ENCODE data around the gene THBS2.

The THBS2 gene

DNA sequence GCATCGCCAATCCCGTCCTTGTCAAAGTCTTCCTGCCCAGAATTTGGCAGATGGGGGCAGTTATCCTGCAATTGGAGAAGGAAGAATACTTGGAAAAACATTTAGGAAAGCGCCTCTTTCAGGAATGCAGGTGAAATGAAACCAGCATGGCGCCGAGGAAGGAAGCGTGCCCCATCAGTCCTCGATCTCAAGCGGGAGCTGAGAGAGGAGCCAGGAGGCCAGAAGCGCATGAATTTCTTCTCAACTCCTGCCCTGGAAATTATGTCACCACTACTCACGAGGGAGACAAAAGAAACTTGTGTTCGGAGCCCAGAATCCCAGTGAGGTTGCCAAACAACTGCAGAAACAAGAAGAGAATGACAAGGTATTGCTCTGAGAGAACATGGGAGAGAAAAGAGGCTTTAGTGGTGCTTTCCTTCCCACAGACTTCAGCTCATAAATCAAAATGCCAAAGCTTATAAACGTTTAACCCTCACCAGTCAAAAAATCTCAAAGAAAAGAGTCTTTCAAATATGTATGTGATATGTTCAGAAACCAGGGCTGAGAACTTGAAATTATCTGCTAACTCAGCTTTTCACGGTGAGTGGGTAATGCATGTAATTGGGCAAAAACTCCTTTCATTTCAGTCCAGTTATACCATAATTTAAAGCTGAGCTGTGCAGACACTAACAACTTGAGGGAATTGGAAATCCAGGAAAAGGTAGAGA, 23.9 kb downstream of the THBS2 start:
- ATAC-seq = no peak

DNA sequence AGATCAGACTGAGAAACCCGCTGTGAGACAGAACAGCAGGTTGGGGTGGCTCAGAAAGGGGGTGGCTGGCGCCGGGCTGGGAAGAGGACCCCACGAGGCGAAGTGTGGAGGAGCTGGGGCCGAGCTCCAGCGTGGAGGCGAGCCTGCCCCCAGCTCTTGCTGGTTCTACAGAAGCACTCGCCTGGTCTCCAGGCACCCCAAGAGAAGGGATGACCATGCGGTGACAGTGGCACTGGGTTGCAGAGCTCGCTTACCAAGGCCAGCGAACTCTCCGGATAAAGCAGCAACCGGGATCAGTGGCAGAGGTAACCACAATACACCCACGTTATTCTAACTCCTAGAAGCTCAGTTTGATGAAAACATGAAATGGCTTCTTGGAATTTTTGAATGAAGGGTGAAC, 26.5 kb downstream of the THBS2 start:
- TF ChIP-seq ZC3H10 (CRISPR knock-in tag; IDR thresholded peaks at IDR 0.05) = no peak
- no peak for ATAC-seq

More for the DNA sequence above, 23.9 kb downstream of the THBS2 start:
- TF ChIP-seq ZNF70 (CRISPR knock-in tag; IDR thresholded peaks at IDR 0.05) = no peak
- no peak for TF ChIP-seq ZFP3 (CRISPR knock-in tag; IDR thresholded peaks at IDR 0.05)
- no peak for TF ChIP-seq PPARA (CRISPR knock-in tag; IDR thresholded peaks at IDR 0.05; ENCODE audit: borderline replicate concordance)
- TF ChIP-seq ZNF8 (CRISPR knock-in tag; IDR thresholded peaks at IDR 0.05) = no peak
- TF ChIP-seq CSDC2 (CRISPR knock-in tag; IDR thresholded peaks at IDR 0.05) = no peak
- TF ChIP-seq, protein P1, sequence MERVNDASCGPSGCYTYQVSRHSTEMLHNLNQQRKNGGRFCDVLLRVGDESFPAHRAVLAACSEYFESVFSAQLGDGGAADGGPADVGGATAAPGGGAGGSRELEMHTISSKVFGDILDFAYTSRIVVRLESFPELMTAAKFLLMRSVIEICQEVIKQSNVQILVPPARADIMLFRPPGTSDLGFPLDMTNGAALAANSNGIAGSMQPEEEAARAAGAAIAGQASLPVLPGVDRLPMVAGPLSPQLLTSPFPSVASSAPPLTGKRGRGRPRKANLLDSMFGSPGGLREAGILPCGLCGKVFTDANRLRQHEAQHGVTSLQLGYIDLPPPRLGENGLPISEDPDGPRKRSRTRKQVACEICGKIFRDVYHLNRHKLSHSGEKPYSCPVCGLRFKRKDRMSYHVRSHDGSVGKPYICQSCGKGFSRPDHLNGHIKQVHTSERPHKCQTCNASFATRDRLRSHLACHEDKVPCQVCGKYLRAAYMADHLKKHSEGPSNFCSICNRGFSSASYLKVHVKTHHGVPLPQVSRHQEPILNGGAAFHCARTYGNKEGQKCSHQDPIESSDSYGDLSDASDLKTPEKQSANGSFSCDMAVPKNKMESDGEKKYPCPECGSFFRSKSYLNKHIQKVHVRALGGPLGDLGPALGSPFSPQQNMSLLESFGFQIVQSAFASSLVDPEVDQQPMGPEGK (CRISPR knock-in tag; IDR thresholded peaks at IDR 0.05; ENCODE audit: borderline replicate concordance) = no peak
- no peak for TF ChIP-seq ARNTL (CRISPR knock-in tag; IDR thresholded peaks at IDR 0.05; ENCODE audit: borderline replicate concordance, low read depth)

DNA sequence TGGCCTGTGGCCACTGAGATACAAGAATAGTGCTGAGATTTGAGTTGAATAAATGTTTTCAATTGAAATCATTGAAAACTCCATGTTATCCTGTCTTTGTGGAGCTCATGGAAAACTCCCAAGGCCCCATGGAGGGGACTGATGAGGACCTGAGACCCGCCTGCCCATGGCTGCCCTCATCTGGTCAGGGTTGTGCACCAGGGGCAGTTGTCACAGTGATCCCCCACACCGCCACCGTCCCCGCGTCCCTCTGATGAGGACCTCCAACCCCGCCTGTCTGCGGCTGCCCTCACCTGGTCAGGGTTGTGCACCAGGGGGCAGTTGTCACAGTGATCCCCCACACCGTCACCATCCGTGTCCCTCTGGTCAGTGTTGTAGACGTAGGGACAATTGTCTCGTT, 27.8 kb downstream of the THBS2 start:
- no peak for TF ChIP-seq ZFP3 (CRISPR knock-in tag; IDR thresholded peaks at IDR 0.05)
- TF ChIP-seq PPARA (CRISPR knock-in tag; IDR thresholded peaks at IDR 0.05; ENCODE audit: borderline replicate concordance) = no peak
- no peak for TF ChIP-seq BACH2 (CRISPR knock-in tag; IDR thresholded peaks at IDR 0.05; ENCODE audit: borderline replicate concordance)
- no peak for TF ChIP-seq TOX (CRISPR knock-in tag; IDR thresholded peaks at IDR 0.05; ENCODE audit: borderline replicate concordance)
- TF ChIP-seq, protein P2, sequence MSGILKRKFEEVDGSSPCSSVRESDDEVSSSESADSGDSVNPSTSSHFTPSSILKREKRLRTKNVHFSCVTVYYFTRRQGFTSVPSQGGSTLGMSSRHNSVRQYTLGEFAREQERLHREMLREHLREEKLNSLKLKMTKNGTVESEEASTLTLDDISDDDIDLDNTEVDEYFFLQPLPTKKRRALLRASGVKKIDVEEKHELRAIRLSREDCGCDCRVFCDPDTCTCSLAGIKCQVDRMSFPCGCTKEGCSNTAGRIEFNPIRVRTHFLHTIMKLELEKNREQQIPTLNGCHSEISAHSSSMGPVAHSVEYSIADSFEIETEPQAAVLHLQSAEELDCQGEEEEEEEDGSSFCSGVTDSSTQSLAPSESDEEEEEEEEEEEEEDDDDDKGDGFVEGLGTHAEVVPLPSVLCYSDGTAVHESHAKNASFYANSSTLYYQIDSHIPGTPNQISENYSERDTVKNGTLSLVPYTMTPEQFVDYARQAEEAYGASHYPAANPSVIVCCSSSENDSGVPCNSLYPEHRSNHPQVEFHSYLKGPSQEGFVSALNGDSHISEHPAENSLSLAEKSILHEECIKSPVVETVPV (CRISPR knock-in tag; IDR thresholded peaks at IDR 0.05) = no peak
- TF ChIP-seq, protein P3, sequence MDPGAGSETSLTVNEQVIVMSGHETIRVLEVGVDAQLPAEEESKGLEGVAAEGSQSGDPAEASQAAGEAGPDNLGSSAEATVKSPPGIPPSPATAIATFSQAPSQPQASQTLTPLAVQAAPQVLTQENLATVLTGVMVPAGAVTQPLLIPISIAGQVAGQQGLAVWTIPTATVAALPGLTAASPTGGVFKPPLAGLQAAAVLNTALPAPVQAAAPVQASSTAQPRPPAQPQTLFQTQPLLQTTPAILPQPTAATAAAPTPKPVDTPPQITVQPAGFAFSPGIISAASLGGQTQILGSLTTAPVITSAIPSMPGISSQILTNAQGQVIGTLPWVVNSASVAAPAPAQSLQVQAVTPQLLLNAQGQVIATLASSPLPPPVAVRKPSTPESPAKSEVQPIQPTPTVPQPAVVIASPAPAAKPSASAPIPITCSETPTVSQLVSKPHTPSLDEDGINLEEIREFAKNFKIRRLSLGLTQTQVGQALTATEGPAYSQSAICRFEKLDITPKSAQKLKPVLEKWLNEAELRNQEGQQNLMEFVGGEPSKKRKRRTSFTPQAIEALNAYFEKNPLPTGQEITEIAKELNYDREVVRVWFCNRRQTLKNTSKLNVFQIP (CRISPR knock-in tag; IDR thresholded peaks at IDR 0.05; ENCODE audit: borderline replicate concordance, low read depth) = no peak
- TF ChIP-seq CSDC2 (CRISPR knock-in tag; IDR thresholded peaks at IDR 0.05) = no peak
- TF ChIP-seq, protein P4, sequence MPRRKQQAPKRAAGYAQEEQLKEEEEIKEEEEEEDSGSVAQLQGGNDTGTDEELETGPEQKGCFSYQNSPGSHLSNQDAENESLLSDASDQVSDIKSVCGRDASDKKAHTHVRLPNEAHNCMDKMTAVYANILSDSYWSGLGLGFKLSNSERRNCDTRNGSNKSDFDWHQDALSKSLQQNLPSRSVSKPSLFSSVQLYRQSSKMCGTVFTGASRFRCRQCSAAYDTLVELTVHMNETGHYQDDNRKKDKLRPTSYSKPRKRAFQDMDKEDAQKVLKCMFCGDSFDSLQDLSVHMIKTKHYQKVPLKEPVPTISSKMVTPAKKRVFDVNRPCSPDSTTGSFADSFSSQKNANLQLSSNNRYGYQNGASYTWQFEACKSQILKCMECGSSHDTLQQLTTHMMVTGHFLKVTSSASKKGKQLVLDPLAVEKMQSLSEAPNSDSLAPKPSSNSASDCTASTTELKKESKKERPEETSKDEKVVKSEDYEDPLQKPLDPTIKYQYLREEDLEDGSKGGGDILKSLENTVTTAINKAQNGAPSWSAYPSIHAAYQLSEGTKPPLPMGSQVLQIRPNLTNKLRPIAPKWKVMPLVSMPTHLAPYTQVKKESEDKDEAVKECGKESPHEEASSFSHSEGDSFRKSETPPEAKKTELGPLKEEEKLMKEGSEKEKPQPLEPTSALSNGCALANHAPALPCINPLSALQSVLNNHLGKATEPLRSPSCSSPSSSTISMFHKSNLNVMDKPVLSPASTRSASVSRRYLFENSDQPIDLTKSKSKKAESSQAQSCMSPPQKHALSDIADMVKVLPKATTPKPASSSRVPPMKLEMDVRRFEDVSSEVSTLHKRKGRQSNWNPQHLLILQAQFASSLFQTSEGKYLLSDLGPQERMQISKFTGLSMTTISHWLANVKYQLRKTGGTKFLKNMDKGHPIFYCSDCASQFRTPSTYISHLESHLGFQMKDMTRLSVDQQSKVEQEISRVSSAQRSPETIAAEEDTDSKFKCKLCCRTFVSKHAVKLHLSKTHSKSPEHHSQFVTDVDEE (CRISPR knock-in tag; IDR thresholded peaks at IDR 0.05) = no peak
- TF ChIP-seq RARB (CRISPR knock-in tag; IDR thresholded peaks at IDR 0.05) = no peak
- no peak for TF ChIP-seq GLIS3 (CRISPR knock-in tag; IDR thresholded peaks at IDR 0.05)
- TF ChIP-seq, protein P1 (CRISPR knock-in tag; IDR thresholded peaks at IDR 0.05; ENCODE audit: borderline replicate concordance) = no peak
- TF ChIP-seq ISL1 (CRISPR knock-in tag; IDR thresholded peaks at IDR 0.05) = no peak
- TF ChIP-seq ARNTL (CRISPR knock-in tag; IDR thresholded peaks at IDR 0.05; ENCODE audit: borderline replicate concordance, low read depth) = no peak
- TF ChIP-seq, protein P5, sequence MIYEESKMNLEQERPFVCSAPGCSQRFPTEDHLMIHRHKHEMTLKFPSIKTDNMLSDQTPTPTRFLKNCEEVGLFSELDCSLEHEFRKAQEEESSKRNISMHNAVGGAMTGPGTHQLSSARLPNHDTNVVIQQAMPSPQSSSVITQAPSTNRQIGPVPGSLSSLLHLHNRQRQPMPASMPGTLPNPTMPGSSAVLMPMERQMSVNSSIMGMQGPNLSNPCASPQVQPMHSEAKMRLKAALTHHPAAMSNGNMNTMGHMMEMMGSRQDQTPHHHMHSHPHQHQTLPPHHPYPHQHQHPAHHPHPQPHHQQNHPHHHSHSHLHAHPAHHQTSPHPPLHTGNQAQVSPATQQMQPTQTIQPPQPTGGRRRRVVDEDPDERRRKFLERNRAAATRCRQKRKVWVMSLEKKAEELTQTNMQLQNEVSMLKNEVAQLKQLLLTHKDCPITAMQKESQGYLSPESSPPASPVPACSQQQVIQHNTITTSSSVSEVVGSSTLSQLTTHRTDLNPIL (CRISPR knock-in tag; IDR thresholded peaks at IDR 0.05; ENCODE audit: low read depth) = no peak
- TF ChIP-seq TCF4 (CRISPR knock-in tag; IDR thresholded peaks at IDR 0.05; ENCODE audit: borderline replicate concordance) = no peak
- no peak for ATAC-seq
